HCT116 (cell line): ENCODE measurements around the gene FAM151B.

Experiments used
- CEBPB ChIP-seq: IDR thresholded peaks from 2 replicates; pipeline ENCODE4 v1.6.1; 2012; ENCODE audit warnings: low read depth
- MAX ChIP-seq: IDR thresholded peaks from 2 replicates; pipeline ENCODE4 v1.6.1; 2012
- ZNF274 ChIP-seq: fragments of 200-500 bp; sonication (Bioruptor generic); IDR thresholded peaks from 2 replicates; pipeline ENCODE4 v1.6.1; 2014; ENCODE audit warnings: mild to moderate bottlenecking, low read depth, low read length, inconsistent platforms
- TF ChIP-seq, protein P1 (sequence below), 3 experiments: fragments of 200-600 bp in 1 of 3; sonication (generic) in 1 of 3; IDR thresholded peaks in 2 of 3; conservative IDR thresholded peaks in 1 of 3; 2 replicates each; pipeline ENCODE4 v1.5.1; 2012 to 2017; ENCODE audit warnings: low read depth in 2 of 3, low read length in 2 of 3, antibody characterized with exemption in 1 of 3, borderline replicate concordance in 1 of 3, control low read depth in 1 of 3, mild to moderate bottlenecking in 1 of 3, mixed read lengths in 1 of 3, mixed run types in 1 of 3, moderate library complexity in 1 of 3; ENCODE audit not compliant: insufficient read depth in 1 of 3

DNA sequence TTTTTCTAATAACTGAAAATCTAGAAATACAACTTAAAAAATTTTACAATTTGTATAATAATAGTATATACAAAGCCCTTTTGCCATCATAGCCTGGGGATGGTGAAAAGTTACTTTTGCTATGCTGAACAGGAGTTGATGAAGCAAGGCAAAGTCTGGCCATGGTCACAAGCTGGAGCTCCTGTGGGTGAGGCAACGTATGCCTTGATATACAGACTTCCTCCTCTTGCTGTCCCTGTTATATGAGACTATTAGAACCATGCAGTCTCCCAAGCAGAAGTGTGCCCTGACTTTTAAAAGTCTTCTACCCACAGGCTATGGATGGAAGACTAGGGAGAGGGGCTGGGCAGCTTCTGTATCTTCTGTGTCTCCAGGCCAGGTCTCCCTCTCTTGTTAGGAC is 15.7 kb downstream of the FAM151B start:
- TF ChIP-seq CEBPB = no peak
- TF ChIP-seq MAX = no peak
- no peak for TF ChIP-seq ZNF274
- TF ChIP-seq, protein P1, sequence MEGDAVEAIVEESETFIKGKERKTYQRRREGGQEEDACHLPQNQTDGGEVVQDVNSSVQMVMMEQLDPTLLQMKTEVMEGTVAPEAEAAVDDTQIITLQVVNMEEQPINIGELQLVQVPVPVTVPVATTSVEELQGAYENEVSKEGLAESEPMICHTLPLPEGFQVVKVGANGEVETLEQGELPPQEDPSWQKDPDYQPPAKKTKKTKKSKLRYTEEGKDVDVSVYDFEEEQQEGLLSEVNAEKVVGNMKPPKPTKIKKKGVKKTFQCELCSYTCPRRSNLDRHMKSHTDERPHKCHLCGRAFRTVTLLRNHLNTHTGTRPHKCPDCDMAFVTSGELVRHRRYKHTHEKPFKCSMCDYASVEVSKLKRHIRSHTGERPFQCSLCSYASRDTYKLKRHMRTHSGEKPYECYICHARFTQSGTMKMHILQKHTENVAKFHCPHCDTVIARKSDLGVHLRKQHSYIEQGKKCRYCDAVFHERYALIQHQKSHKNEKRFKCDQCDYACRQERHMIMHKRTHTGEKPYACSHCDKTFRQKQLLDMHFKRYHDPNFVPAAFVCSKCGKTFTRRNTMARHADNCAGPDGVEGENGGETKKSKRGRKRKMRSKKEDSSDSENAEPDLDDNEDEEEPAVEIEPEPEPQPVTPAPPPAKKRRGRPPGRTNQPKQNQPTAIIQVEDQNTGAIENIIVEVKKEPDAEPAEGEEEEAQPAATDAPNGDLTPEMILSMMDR (IDR thresholded peaks at IDR 0.05 in 2 of 3, conservative IDR thresholded peaks at IDR 0.05 in 1 of 3; ENCODE audit: borderline replicate concordance in 1 of 3, insufficient read depth in 1 of 3, low read depth in 2 of 3, low read length in 2 of 3) = no peak
